LoVo (cell line): ENCODE measurements around the gene DPH5.
"Not testable (repeated sequence)": the region's sequence is repeated elsewhere in the genome, so short reads cannot be mapped to it uniquely, and the experiment has no call there.

Experiments
- DNase-seq: peaks from one replicate; pipeline ENCODE4 v3.0.0-alpha.2; 2016; ENCODE audit warnings: low spot score

DPH5 gene

GRCh38 chr1:100982793-100983192 is 42.8 kb downstream of the DPH5 start:
- no peak for DNase-seq

- no peak for DNase-seq
These were observed 46.0 kb downstream of the DPH5 start for GRCh38 chr1:100979631-100980030.

GRCh38 chr1:100976936-100977335 is 48.6 kb downstream of the DPH5 start:
- no peak for DNase-seq

GRCh38 chr1:100972185-100972584 is 53.4 kb downstream of the DPH5 start:
- no peak for DNase-seq

- no peak for DNase-seq
These were observed 54.6 kb downstream of the DPH5 start for GRCh38 chr1:100971021-100971420.

- no peak for DNase-seq
These were observed 56.3 kb downstream of the DPH5 start for GRCh38 chr1:100969327-100969726.

GRCh38 chr1:100968621-100969020 is 57.0 kb downstream of the DPH5 start:
- DNase-seq = no peak

GRCh38 chr1:100960098-100960497 is 65.5 kb downstream of the DPH5 start:
- DNase-seq = no peak

GRCh38 chr1:100959502-100960060 is 66.0 kb downstream of the DPH5 start:
- no peak for DNase-seq

GRCh38 chr1:100955322-100955721 is 70.3 kb downstream of the DPH5 start:
- DNase-seq = no peak

GRCh38 chr1:100953960-100954730 is 71.4 kb downstream of the DPH5 start:
- DNase-seq = no peak

- DNase-seq = not testable (repeated sequence)
These were observed 72.6 kb downstream of the DPH5 start for GRCh38 chr1:100952970-100953369.

GRCh38 chr1:100952104-100952745 is 73.4 kb downstream of the DPH5 start:
- DNase-seq = no peak

GRCh38 chr1:100950781-100951180 is 74.8 kb downstream of the DPH5 start:
- DNase-seq = no peak

- DNase-seq = no peak
These were observed 75.2 kb downstream of the DPH5 start for GRCh38 chr1:100950337-100950736.

- peak; percentile 56 for DNase-seq
These were observed 75.9 kb downstream of the DPH5 start for GRCh38 chr1:100949515-100950158.

- not testable (repeated sequence) for DNase-seq
These were observed 76.7 kb downstream of the DPH5 start for GRCh38 chr1:100948721-100949405.

- not testable (repeated sequence) for DNase-seq
These were observed 77.8 kb downstream of the DPH5 start for GRCh38 chr1:100947816-100948215.

GRCh38 chr1:100946064-100946463 is 79.5 kb downstream of the DPH5 start:
- not testable (repeated sequence) for DNase-seq

- DNase-seq = no peak
These were observed 82.1 kb downstream of the DPH5 start for GRCh38 chr1:100943533-100943932.

GRCh38 chr1:100942304-100943046 is 83.1 kb downstream of the DPH5 start:
- no peak for DNase-seq
